Retina (tissue), 1 donor: Measurements from ENCODE around the gene RNF126.

Experiments used
- DNase-seq: peaks from one replicate; pipeline ENCODE4 v3.0.0-alpha.2; 2016

Gene RNF126

GRCh38 chr19:662207-662961, 630 bp downstream of the RNF126 start:
- DNase-seq = no peak

- no peak for DNase-seq
Measured at GRCh38 chr19:661427-662196, 1.4 kb downstream of the RNF126 start.

- DNase-seq = no peak
Measured at GRCh38 chr19:660793-661426, 2.1 kb downstream of the RNF126 start.

GRCh38 chr19:658916-659839, 3.8 kb downstream of the RNF126 start:
- DNase-seq = no peak

GRCh38 chr19:658059-658839, 4.8 kb downstream of the RNF126 start:
- no peak for DNase-seq

- DNase-seq = no peak
Measured at GRCh38 chr19:657611-658010, 5.4 kb downstream of the RNF126 start.

- no peak for DNase-seq
Measured at GRCh38 chr19:656751-657559, 6.1 kb downstream of the RNF126 start.

- no peak for DNase-seq
Measured at GRCh38 chr19:655691-656090, 7.3 kb downstream of the RNF126 start.

GRCh38 chr19:653425-653824, 9.6 kb downstream of the RNF126 start:
- no peak for DNase-seq

- DNase-seq = no peak
Measured at GRCh38 chr19:652467-653389, 10.3 kb downstream of the RNF126 start.

- DNase-seq = no peak
Measured at GRCh38 chr19:651991-652390, 11.0 kb downstream of the RNF126 start.

GRCh38 chr19:651114-651818, 11.7 kb downstream of the RNF126 start:
- no peak for DNase-seq

GRCh38 chr19:650121-650520, 12.9 kb downstream of the RNF126 start:
- no peak for DNase-seq

GRCh38 chr19:648904-649801, 13.9 kb downstream of the RNF126 start:
- DNase-seq = no peak

- no peak for DNase-seq
Measured at GRCh38 chr19:648305-648704, 14.7 kb downstream of the RNF126 start.

- no peak for DNase-seq
Measured at GRCh38 chr19:647566-648284, 15.3 kb downstream of the RNF126 start.

GRCh38 chr19:646779-647565, 16.0 kb downstream of the RNF126 start:
- DNase-seq = no peak
